ENCODE data around the gene SNX14.
"Not testable (repeated sequence)": the region's sequence is repeated elsewhere in the genome, so short reads cannot be mapped to it uniquely, and the experiment has no call there.

SNX14 gene

DNA sequence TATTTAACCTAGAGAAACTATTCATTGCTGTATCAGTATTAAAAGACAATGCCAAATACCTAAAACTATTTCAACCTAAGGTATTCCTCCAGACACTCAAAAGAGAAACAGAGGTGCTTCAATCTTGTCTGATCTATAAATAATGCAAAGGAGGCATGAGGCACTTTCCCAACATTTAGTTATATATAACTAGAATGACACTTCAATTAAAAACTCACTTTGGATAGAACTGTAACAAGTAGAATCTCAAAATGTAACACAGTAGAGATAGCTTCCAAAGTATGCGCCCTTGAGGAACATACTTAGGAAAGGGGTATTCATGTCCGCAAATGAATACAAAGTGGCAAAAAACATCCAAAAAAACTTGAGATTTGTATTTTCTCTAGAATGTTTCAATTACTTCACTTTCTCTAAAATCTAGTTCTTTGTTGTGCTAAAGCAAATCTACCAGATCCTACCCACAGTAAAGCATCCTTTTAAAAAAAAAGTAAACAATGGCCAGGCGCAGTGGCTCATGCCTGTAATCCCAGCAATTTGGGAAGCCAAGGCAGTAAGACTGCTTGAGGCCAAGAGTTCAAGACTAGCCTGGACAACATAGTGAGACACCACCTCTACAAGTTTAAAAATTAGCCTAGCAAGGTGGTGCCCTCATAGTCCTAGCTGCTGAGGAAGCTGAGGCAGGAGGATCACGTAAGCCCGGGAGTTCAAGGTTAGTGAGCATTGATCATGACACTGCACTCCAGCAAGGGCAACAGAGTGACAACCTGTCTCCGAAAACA lies 38.7 kb upstream of the SNX14 start:
- ATAC-seq = no peak
- TF ChIP-seq CSDC2 (CRISPR knock-in tag; IDR thresholded peaks at IDR 0.05) (no peak), GLIS3 (CRISPR knock-in tag; IDR thresholded peaks at IDR 0.05) (no peak), ZC3H10 (CRISPR knock-in tag; IDR thresholded peaks at IDR 0.05) (no peak), ARNTL (CRISPR knock-in tag; IDR thresholded peaks at IDR 0.05; ENCODE audit: borderline replicate concordance, low read depth) (no peak), TOX (CRISPR knock-in tag; IDR thresholded peaks at IDR 0.05; ENCODE audit: borderline replicate concordance) (no peak), ZNF70 (CRISPR knock-in tag; IDR thresholded peaks at IDR 0.05) (no peak), ZNF565 (CRISPR knock-in tag; conservative IDR thresholded peaks at IDR 0.05; ENCODE audit: low read depth) (no peak)
- TF ChIP-seq, protein P1, sequence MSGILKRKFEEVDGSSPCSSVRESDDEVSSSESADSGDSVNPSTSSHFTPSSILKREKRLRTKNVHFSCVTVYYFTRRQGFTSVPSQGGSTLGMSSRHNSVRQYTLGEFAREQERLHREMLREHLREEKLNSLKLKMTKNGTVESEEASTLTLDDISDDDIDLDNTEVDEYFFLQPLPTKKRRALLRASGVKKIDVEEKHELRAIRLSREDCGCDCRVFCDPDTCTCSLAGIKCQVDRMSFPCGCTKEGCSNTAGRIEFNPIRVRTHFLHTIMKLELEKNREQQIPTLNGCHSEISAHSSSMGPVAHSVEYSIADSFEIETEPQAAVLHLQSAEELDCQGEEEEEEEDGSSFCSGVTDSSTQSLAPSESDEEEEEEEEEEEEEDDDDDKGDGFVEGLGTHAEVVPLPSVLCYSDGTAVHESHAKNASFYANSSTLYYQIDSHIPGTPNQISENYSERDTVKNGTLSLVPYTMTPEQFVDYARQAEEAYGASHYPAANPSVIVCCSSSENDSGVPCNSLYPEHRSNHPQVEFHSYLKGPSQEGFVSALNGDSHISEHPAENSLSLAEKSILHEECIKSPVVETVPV (CRISPR knock-in tag; IDR thresholded peaks at IDR 0.05) = no peak
- TF ChIP-seq, protein P2, sequence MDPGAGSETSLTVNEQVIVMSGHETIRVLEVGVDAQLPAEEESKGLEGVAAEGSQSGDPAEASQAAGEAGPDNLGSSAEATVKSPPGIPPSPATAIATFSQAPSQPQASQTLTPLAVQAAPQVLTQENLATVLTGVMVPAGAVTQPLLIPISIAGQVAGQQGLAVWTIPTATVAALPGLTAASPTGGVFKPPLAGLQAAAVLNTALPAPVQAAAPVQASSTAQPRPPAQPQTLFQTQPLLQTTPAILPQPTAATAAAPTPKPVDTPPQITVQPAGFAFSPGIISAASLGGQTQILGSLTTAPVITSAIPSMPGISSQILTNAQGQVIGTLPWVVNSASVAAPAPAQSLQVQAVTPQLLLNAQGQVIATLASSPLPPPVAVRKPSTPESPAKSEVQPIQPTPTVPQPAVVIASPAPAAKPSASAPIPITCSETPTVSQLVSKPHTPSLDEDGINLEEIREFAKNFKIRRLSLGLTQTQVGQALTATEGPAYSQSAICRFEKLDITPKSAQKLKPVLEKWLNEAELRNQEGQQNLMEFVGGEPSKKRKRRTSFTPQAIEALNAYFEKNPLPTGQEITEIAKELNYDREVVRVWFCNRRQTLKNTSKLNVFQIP (CRISPR knock-in tag; IDR thresholded peaks at IDR 0.05; ENCODE audit: borderline replicate concordance, low read depth) = no peak
- TF ChIP-seq, protein P3, sequence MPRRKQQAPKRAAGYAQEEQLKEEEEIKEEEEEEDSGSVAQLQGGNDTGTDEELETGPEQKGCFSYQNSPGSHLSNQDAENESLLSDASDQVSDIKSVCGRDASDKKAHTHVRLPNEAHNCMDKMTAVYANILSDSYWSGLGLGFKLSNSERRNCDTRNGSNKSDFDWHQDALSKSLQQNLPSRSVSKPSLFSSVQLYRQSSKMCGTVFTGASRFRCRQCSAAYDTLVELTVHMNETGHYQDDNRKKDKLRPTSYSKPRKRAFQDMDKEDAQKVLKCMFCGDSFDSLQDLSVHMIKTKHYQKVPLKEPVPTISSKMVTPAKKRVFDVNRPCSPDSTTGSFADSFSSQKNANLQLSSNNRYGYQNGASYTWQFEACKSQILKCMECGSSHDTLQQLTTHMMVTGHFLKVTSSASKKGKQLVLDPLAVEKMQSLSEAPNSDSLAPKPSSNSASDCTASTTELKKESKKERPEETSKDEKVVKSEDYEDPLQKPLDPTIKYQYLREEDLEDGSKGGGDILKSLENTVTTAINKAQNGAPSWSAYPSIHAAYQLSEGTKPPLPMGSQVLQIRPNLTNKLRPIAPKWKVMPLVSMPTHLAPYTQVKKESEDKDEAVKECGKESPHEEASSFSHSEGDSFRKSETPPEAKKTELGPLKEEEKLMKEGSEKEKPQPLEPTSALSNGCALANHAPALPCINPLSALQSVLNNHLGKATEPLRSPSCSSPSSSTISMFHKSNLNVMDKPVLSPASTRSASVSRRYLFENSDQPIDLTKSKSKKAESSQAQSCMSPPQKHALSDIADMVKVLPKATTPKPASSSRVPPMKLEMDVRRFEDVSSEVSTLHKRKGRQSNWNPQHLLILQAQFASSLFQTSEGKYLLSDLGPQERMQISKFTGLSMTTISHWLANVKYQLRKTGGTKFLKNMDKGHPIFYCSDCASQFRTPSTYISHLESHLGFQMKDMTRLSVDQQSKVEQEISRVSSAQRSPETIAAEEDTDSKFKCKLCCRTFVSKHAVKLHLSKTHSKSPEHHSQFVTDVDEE (CRISPR knock-in tag; IDR thresholded peaks at IDR 0.05) = no peak

DNA sequence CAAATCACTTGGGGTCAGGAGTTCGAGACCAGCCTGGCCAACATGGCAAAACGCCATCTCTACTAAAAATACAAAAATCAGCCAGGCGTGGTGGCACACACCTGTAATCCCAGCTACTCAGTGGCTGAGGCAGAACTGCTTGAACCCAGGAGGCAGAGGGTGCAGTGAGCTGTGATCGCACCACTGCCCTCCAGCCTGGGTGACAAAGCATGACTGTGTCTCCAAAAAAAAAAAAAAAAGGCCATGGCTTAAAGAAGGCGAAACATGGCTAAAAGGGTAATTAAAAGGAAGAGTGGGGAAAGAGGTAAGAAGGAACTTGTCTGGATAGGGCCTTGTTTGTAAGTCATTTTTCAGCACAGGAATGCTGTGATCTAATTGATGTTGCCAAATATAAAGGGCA lies 37.5 kb upstream of the SNX14 start:
- ATAC-seq = not testable (repeated sequence)

GRCh38 chr6:85628353-85628752 lies 34.7 kb upstream of the SNX14 start:
- TF ChIP-seq BACH2 (CRISPR knock-in tag; IDR thresholded peaks at IDR 0.05; ENCODE audit: borderline replicate concordance) = no peak
- TF ChIP-seq, protein P1 (CRISPR knock-in tag; IDR thresholded peaks at IDR 0.05) = no peak
- no peak for TF ChIP-seq ISL1 (CRISPR knock-in tag; IDR thresholded peaks at IDR 0.05)
- no peak for TF ChIP-seq TOX (CRISPR knock-in tag; IDR thresholded peaks at IDR 0.05; ENCODE audit: borderline replicate concordance)
- no peak for TF ChIP-seq RARB (CRISPR knock-in tag; IDR thresholded peaks at IDR 0.05)
- TF ChIP-seq ESRRG (CRISPR knock-in tag; IDR thresholded peaks at IDR 0.05) = no peak
- TF ChIP-seq, protein P4, sequence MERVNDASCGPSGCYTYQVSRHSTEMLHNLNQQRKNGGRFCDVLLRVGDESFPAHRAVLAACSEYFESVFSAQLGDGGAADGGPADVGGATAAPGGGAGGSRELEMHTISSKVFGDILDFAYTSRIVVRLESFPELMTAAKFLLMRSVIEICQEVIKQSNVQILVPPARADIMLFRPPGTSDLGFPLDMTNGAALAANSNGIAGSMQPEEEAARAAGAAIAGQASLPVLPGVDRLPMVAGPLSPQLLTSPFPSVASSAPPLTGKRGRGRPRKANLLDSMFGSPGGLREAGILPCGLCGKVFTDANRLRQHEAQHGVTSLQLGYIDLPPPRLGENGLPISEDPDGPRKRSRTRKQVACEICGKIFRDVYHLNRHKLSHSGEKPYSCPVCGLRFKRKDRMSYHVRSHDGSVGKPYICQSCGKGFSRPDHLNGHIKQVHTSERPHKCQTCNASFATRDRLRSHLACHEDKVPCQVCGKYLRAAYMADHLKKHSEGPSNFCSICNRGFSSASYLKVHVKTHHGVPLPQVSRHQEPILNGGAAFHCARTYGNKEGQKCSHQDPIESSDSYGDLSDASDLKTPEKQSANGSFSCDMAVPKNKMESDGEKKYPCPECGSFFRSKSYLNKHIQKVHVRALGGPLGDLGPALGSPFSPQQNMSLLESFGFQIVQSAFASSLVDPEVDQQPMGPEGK (CRISPR knock-in tag; IDR thresholded peaks at IDR 0.05; ENCODE audit: borderline replicate concordance) = no peak
- TF ChIP-seq, protein P2 (CRISPR knock-in tag; IDR thresholded peaks at IDR 0.05; ENCODE audit: borderline replicate concordance, low read depth) = no peak
- ATAC-seq = no peak

GRCh38 chr6:85620308-85620707 lies 26.6 kb upstream of the SNX14 start:
- TF ChIP-seq, protein P2 (CRISPR knock-in tag; IDR thresholded peaks at IDR 0.05; ENCODE audit: borderline replicate concordance, low read depth) = no peak
- no peak for TF ChIP-seq BACH2 (CRISPR knock-in tag; IDR thresholded peaks at IDR 0.05; ENCODE audit: borderline replicate concordance)
- no peak for TF ChIP-seq ZFP30 (CRISPR knock-in tag; IDR thresholded peaks at IDR 0.05)
- TF ChIP-seq, protein P4 (CRISPR knock-in tag; IDR thresholded peaks at IDR 0.05; ENCODE audit: borderline replicate concordance) = no peak
- no peak for TF ChIP-seq TCF4 (CRISPR knock-in tag; IDR thresholded peaks at IDR 0.05; ENCODE audit: borderline replicate concordance)
- TF ChIP-seq PPARA (CRISPR knock-in tag; IDR thresholded peaks at IDR 0.05; ENCODE audit: borderline replicate concordance) = no peak
- no peak for TF ChIP-seq CSDC2 (CRISPR knock-in tag; IDR thresholded peaks at IDR 0.05)
- TF ChIP-seq ZC3H10 (CRISPR knock-in tag; IDR thresholded peaks at IDR 0.05) = no peak
- ATAC-seq = no peak
